ENCODE measurements around the gene MECR.
A peak's percentile ranks its signal among the peaks of the same experiment; 100 is the strongest.

- TF ChIP-seq, protein P1, sequence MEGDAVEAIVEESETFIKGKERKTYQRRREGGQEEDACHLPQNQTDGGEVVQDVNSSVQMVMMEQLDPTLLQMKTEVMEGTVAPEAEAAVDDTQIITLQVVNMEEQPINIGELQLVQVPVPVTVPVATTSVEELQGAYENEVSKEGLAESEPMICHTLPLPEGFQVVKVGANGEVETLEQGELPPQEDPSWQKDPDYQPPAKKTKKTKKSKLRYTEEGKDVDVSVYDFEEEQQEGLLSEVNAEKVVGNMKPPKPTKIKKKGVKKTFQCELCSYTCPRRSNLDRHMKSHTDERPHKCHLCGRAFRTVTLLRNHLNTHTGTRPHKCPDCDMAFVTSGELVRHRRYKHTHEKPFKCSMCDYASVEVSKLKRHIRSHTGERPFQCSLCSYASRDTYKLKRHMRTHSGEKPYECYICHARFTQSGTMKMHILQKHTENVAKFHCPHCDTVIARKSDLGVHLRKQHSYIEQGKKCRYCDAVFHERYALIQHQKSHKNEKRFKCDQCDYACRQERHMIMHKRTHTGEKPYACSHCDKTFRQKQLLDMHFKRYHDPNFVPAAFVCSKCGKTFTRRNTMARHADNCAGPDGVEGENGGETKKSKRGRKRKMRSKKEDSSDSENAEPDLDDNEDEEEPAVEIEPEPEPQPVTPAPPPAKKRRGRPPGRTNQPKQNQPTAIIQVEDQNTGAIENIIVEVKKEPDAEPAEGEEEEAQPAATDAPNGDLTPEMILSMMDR (conservative IDR thresholded peaks at IDR 0.05 in 1 of 2, IDR thresholded peaks at IDR 0.05 in 1 of 2; ENCODE audit: extremely low read depth in 1 of 2, insufficient read depth in 1 of 2, low read depth in 1 of 2, low read length in 2 of 2): peak; percentile 40 to 75
- no peak for TF ChIP-seq EZH2 (IDR thresholded peaks at IDR 0.05; ENCODE audit: borderline replicate concordance, low read length)
Measured at GRCh38 chr1:29181413-29182225, 49.1 kb downstream of the MECR start, which contains the start of gene SRSF4.

Measured in mammary epithelial cell (primary cell).